Mesodermal cell (in vitro differentiated cells): Measurements from ENCODE around the gene CNTNAP3.
"Not testable (repeated sequence)": the region's sequence is repeated elsewhere in the genome, so short reads cannot be mapped to it uniquely, and the experiment has no call there.

ENCODE experiments used
- H3K27ac ChIP-seq: 2 replicates; pipeline ENCODE4 v1.7.0; 2013; ENCODE audit warnings: mild to moderate bottlenecking, low read depth, low read length, moderate library complexity; ENCODE audit not compliant: severe bottlenecking
- H3K36me3 ChIP-seq: 2 replicates; pipeline ENCODE4 v1.7.1; 2013; ENCODE audit warnings: mild to moderate bottlenecking, low read length, moderate library complexity; ENCODE audit not compliant: control insufficient read depth, insufficient read depth
- H3K4me1 ChIP-seq: one replicate; pipeline ENCODE4 v1.7.1; 2013; ENCODE audit warnings: mild to moderate bottlenecking, low read length; ENCODE audit not compliant: insufficient read depth, control insufficient read depth, poor library complexity, severe bottlenecking
- H3K4me3 ChIP-seq: 2 replicates; pipeline ENCODE4 v1.7.0; 2013; ENCODE audit warnings: low read length, control low read depth, mild to moderate bottlenecking; ENCODE audit not compliant: insufficient read depth, poor library complexity, severe bottlenecking; ENCODE audit errors: extremely low read depth
- H3K9me3 ChIP-seq: 2 replicates; pipeline ENCODE4 v1.7.1; 2013; ENCODE audit warnings: mild to moderate bottlenecking, low read length, moderate library complexity; ENCODE audit not compliant: control insufficient read depth
- WGBS, 2 experiments: methylation state at CpG; one replicate each; pipeline ENCODE4 v1.1.5; 2013; ENCODE audit warnings: missing lambda C conversion rate in 2 of 2; ENCODE audit not compliant: insufficient coverage in 2 of 2; 5-methylcytosine and 5-hydroxymethylcytosine counted together

The CNTNAP3 gene

GRCh38 chr9:39157714-39158113, 130.3 kb downstream of the CNTNAP3 start:
- H3K4me1 ChIP-seq, H3K9me3 ChIP-seq, H3K36me3 ChIP-seq, H3K4me3 ChIP-seq, H3K27ac ChIP-seq: not testable (repeated sequence)
- WGBS, 2 experiments, result no CpG with 5 or more reads among the region's 3 CpGs

GRCh38 chr9:39132826-39133552, 155.0 kb downstream of the CNTNAP3 start:
- 91 to 98% methylated on average over 9 to 43 of the region's 51 CpGs for whole genome bisulfite sequencing, 2 experiments
- not testable (repeated sequence) for H3K27ac ChIP-seq, H3K4me3 ChIP-seq, H3K9me3 ChIP-seq, H3K4me1 ChIP-seq, H3K36me3 ChIP-seq

- H3K4me3 ChIP-seq, H3K27ac ChIP-seq, H3K9me3 ChIP-seq, H3K36me3 ChIP-seq, H3K4me1 ChIP-seq: not testable (repeated sequence)
- no CpG with 5 or more reads among the region's 2 CpGs for whole genome bisulfite sequencing, 2 experiments
These were observed 166.6 kb downstream of the CNTNAP3 start for GRCh38 chr9:39121401-39121800.

- H3K4me3 ChIP-seq, H3K36me3 ChIP-seq, H3K4me1 ChIP-seq, H3K27ac ChIP-seq, H3K9me3 ChIP-seq: not testable (repeated sequence)
These were observed 176.2 kb downstream of the CNTNAP3 start for GRCh38 chr9:39111746-39112145.

GRCh38 chr9:39108145-39108544, 179.8 kb downstream of the CNTNAP3 start:
- WGBS, 2 experiments, result 80 to 95% methylated on average over 2 to 5 of the region's 9 CpGs
- no peak overlapping the region for H3K27ac ChIP-seq
- no peaks in the 10 kb centered on the region for H3K4me1 ChIP-seq
- H3K9me3 ChIP-seq, result no peaks in the 10 kb centered on the region
- H3K4me3 ChIP-seq, result no peak overlapping the region
- H3K36me3 ChIP-seq, result no peaks in the 10 kb centered on the region

GRCh38 chr9:39097208-39097607, 190.8 kb downstream of the CNTNAP3 start:
- not testable (repeated sequence) for H3K9me3 ChIP-seq, H3K27ac ChIP-seq, H3K36me3 ChIP-seq, H3K4me3 ChIP-seq, H3K4me1 ChIP-seq
- no CpG with 5 or more reads among the region's 1 CpG for WGBS, 2 experiments

GRCh38 chr9:39085311-39085710, 202.7 kb downstream of the CNTNAP3 start:
- no CpG with 5 or more reads among the region's 5 CpGs for WGBS, 2 experiments
- H3K9me3 ChIP-seq, H3K4me3 ChIP-seq, H3K27ac ChIP-seq, H3K4me1 ChIP-seq, H3K36me3 ChIP-seq: not testable (repeated sequence)

GRCh38 chr9:39082574-39082973, 205.4 kb downstream of the CNTNAP3 start:
- not testable (repeated sequence) for H3K36me3 ChIP-seq, H3K4me1 ChIP-seq, H3K9me3 ChIP-seq, H3K27ac ChIP-seq, H3K4me3 ChIP-seq
- WGBS, 2 experiments, result 57 to 89% methylated on average over 1 to 2 of the region's 4 CpGs

- no CpG with 5 or more reads among the region's 3 CpGs for WGBS, 2 experiments
- not testable (repeated sequence) for H3K4me3 ChIP-seq, H3K36me3 ChIP-seq, H3K9me3 ChIP-seq, H3K27ac ChIP-seq, H3K4me1 ChIP-seq
These were observed 207.9 kb downstream of the CNTNAP3 start for GRCh38 chr9:39080081-39080480.

GRCh38 chr9:39078621-39079256, 209.2 kb downstream of the CNTNAP3 start:
- H3K4me1 ChIP-seq, H3K9me3 ChIP-seq, H3K36me3 ChIP-seq, H3K27ac ChIP-seq, H3K4me3 ChIP-seq: not testable (repeated sequence)
- 88 to 94% methylated on average over 11 to 24 of the region's 49 CpGs for WGBS, 2 experiments

GRCh38 chr9:39073537-39073936, 214.4 kb downstream of the CNTNAP3 start:
- H3K9me3 ChIP-seq, H3K4me3 ChIP-seq: not testable (repeated sequence)
- WGBS, 2 experiments, result 64 to 88% methylated on average over 1 to 2 of the region's 8 CpGs

More at GRCh38 chr9:39073537-39073936, 214.4 kb downstream of the CNTNAP3 start:
- H3K27ac ChIP-seq, H3K36me3 ChIP-seq, H3K4me1 ChIP-seq: not testable (repeated sequence)
